Astrocyte (in vitro differentiated cells and primary cell): ENCODE results near the gene BMPR1A. TPM values are rescaled to one million over a fixed set of nuclear protein-coding genes. Genes with fewer than 3 reads are reported as not detected.

Experiments used
- DNase-seq: peaks from one replicate; pipeline ENCODE4 v3.0.0-alpha.2; 2010; ENCODE audit warnings: low read depth
- FAIRE-seq: peaks from 2 replicates; lab custom pipeline; 2011; peaks lifted over from hg19 to GRCh38; lab: Jason Lieb, UNC
- H2AFZ ChIP-seq: 2 replicates; pipeline ENCODE4 v1.6.0; 2012; ENCODE audit warnings: low read depth, low read length, inconsistent platforms
- H3K27ac ChIP-seq: 2 replicates; pipeline ENCODE4 v1.5.1; 2011; ENCODE audit warnings: low read depth, low read length, inconsistent platforms
- H3K27me3 ChIP-seq: 2 replicates; pipeline ENCODE4 v1.6.0; 2011; ENCODE audit warnings: low read length, inconsistent platforms; ENCODE audit not compliant: insufficient read depth
- H3K36me3 ChIP-seq: 2 replicates; pipeline ENCODE4 v1.5.1; 2011; ENCODE audit warnings: low read length, inconsistent platforms; ENCODE audit not compliant: insufficient read depth
- H3K4me1 ChIP-seq: 2 replicates; pipeline ENCODE4 v1.5.1; 2011; ENCODE audit warnings: low read length, inconsistent platforms; ENCODE audit not compliant: insufficient read depth
- H3K4me2 ChIP-seq: 2 replicates; pipeline ENCODE4 v1.6.0; 2012; ENCODE audit warnings: low read length, inconsistent platforms
- H3K4me3 ChIP-seq: 2 replicates; pipeline ENCODE4 v1.5.1; 2011; ENCODE audit warnings: low read depth, mild to moderate bottlenecking, low read length, inconsistent platforms; ENCODE audit not compliant: insufficient read depth
- H3K79me2 ChIP-seq: 2 replicates; pipeline ENCODE4 v1.6.0; 2012; ENCODE audit warnings: mild to moderate bottlenecking, low read length, inconsistent platforms; ENCODE audit not compliant: insufficient read depth
- H3K9ac ChIP-seq: 2 replicates; pipeline ENCODE4 v1.6.0; 2012; ENCODE audit warnings: mild to moderate bottlenecking, low read length, inconsistent platforms
- H3K9me3 ChIP-seq: 2 replicates; pipeline ENCODE4 v1.5.1; 2012; ENCODE audit warnings: low read depth, mild to moderate bottlenecking, low read length, inconsistent platforms; ENCODE audit not compliant: insufficient read depth
- H4K20me1 ChIP-seq: 2 replicates; pipeline ENCODE4 v1.6.0; 2012; ENCODE audit warnings: low read length, inconsistent platforms; ENCODE audit not compliant: insufficient read depth
- H3K27ac Mint-ChIP-seq: one replicate; pipeline ENCODE4 v1.8.0; 2021; ENCODE audit warnings: mild to moderate bottlenecking, mixed read lengths; ENCODE audit not compliant: unreplicated experiment
- H3K27me3 Mint-ChIP-seq: one replicate; pipeline ENCODE4 v1.8.0; 2021; ENCODE audit warnings: low read depth, mixed read lengths; ENCODE audit not compliant: unreplicated experiment
- H3K36me3 Mint-ChIP-seq: one replicate; pipeline ENCODE4 v1.8.0; 2021; ENCODE audit warnings: low read depth, mixed read lengths; ENCODE audit not compliant: unreplicated experiment
- H3K4me1 Mint-ChIP-seq: one replicate; pipeline ENCODE4 v1.8.0; 2021; ENCODE audit warnings: low read depth, mixed read lengths; ENCODE audit not compliant: unreplicated experiment
- H3K4me3 Mint-ChIP-seq: one replicate; pipeline ENCODE4 v1.8.0; 2021; ENCODE audit warnings: mild to moderate bottlenecking, moderate library complexity, mixed read lengths; ENCODE audit not compliant: unreplicated experiment
- H3K9me3 Mint-ChIP-seq: one replicate; pipeline ENCODE4 v1.8.0; 2021; ENCODE audit warnings: mild to moderate bottlenecking, mixed read lengths; ENCODE audit not compliant: unreplicated experiment
- EZH2 ChIP-seq: IDR thresholded peaks from 2 replicates; pipeline ENCODE4 v1.6.1; 2012; ENCODE audit warnings: mild to moderate bottlenecking, low read length, inconsistent platforms; ENCODE audit not compliant: insufficient read depth
- total RNA-seq: library from RNA; stranded (reverse); gene quantifications from 2 replicates; pipeline ENCODE4 v1.2.1, GENCODE V29; 2021
- TF ChIP-seq, protein P1 (sequence below): IDR thresholded peaks from 2 replicates; pipeline ENCODE4 v1.5.1; 2011; ENCODE audit warnings: low read depth, mild to moderate bottlenecking, inconsistent platforms, low read length, moderate library complexity; ENCODE audit not compliant: insufficient read depth

Gene BMPR1A
- total RNA-seq, 1 donor from 2014 or later: 52.2 TPM

GRCh38 chr10:86905429-86905828 is 149.0 kb downstream of the BMPR1A start:
- no peak overlapping the region for H3K27ac ChIP-seq
- FAIRE-seq: no peak
- no peaks in the 10 kb centered on the region for H3K4me1 ChIP-seq
- DNase-seq: no peak
- peaks cover 31% of the 10 kb centered on the region for H3K36me3 ChIP-seq
- no peak for TF ChIP-seq EZH2
- TF ChIP-seq, protein P1, sequence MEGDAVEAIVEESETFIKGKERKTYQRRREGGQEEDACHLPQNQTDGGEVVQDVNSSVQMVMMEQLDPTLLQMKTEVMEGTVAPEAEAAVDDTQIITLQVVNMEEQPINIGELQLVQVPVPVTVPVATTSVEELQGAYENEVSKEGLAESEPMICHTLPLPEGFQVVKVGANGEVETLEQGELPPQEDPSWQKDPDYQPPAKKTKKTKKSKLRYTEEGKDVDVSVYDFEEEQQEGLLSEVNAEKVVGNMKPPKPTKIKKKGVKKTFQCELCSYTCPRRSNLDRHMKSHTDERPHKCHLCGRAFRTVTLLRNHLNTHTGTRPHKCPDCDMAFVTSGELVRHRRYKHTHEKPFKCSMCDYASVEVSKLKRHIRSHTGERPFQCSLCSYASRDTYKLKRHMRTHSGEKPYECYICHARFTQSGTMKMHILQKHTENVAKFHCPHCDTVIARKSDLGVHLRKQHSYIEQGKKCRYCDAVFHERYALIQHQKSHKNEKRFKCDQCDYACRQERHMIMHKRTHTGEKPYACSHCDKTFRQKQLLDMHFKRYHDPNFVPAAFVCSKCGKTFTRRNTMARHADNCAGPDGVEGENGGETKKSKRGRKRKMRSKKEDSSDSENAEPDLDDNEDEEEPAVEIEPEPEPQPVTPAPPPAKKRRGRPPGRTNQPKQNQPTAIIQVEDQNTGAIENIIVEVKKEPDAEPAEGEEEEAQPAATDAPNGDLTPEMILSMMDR: no peak
- no peak overlapping the region for H2AFZ ChIP-seq
- no peaks in the 10 kb centered on the region for H3K27me3 Mint-ChIP-seq
- H4K20me1 ChIP-seq: no peaks in the 10 kb centered on the region
- no peak overlapping the region for H3K4me3 Mint-ChIP-seq
- H3K4me1 Mint-ChIP-seq: no peaks in the 10 kb centered on the region
- peaks cover 3% of the 10 kb centered on the region for H3K9me3 Mint-ChIP-seq
- H3K36me3 Mint-ChIP-seq: peaks cover 24% of the 10 kb centered on the region
- H3K27ac Mint-ChIP-seq: no peak overlapping the region
- H3K9me3 ChIP-seq: peaks cover 3% of the 10 kb centered on the region
- H3K4me3 ChIP-seq: no peak overlapping the region
- H3K4me2 ChIP-seq: no peak overlapping the region
- no peak overlapping the region for H3K9ac ChIP-seq
- H3K27me3 ChIP-seq: no peaks in the 10 kb centered on the region
- no peaks in the 10 kb centered on the region for H3K79me2 ChIP-seq

- Mint-ChIP-seq H3K27me3 (no peaks in the 10 kb centered on the region), H3K9me3 (no peaks in the 10 kb centered on the region), H3K36me3 (peaks cover 10% of the 10 kb centered on the region), H3K4me1 (peaks cover 6% of the 10 kb centered on the region), H3K27ac (no peak overlapping the region), H3K4me3 (no peak overlapping the region)
- peaks cover 9% of the 10 kb centered on the region for H3K4me1 ChIP-seq
- no peak overlapping the region for H3K4me2 ChIP-seq
- FAIRE-seq (no peak), DNase-seq (no peak)
- H3K79me2 ChIP-seq: no peaks in the 10 kb centered on the region
- no peak overlapping the region for H3K4me3 ChIP-seq
- H2AFZ ChIP-seq: no peak overlapping the region
- H3K27me3 ChIP-seq: no peaks in the 10 kb centered on the region
- no peaks in the 10 kb centered on the region for H3K9me3 ChIP-seq
- peaks cover 19% of the 10 kb centered on the region for H3K36me3 ChIP-seq
- no peak overlapping the region for H3K9ac ChIP-seq
- no peak for TF ChIP-seq EZH2
- TF ChIP-seq, protein P1: no peak
- H3K27ac ChIP-seq: no peak overlapping the region
- no peaks in the 10 kb centered on the region for H4K20me1 ChIP-seq
Observed at GRCh38 chr10:86914734-86915133, 158.3 kb downstream of the BMPR1A start.

DNA sequence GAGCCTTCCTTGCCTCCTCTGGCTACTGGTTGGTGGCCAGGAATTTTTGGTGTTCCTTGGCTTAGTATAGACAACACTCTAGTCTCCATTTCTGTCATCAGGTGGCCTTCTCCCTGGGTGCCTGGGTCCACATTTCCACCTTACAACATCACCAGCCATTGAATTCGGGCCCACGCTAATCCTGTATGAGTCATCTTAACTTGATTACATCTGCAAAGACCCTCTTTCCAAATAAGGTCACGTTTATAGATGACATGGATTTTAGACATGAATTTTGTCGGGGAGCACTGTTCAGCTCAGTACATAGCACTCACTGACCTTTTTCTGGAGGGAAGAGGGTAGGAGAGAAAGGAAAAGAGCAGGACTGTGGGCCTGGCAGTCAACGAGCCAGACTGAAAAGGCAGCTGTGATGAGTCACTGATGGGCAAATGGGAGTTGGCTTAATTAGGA is 161.6 kb downstream of the BMPR1A start:
- DNase-seq: peak; percentile 60

More for the DNA sequence above, 161.6 kb downstream of the BMPR1A start:
- Histone ChIP-seq H3K4me3 (no peak overlapping the region), H3K27ac (peak overlapping the region; percentile 13), H3K27me3 (no peaks in the 10 kb centered on the region), H3K9ac (no peak overlapping the region), H3K79me2 (no peaks in the 10 kb centered on the region), H2AFZ (no peak overlapping the region), H3K4me1 (peaks cover 9% of the 10 kb centered on the region), H4K20me1 (no peaks in the 10 kb centered on the region), H3K36me3 (peaks cover 17% of the 10 kb centered on the region), H3K9me3 (no peaks in the 10 kb centered on the region), H3K4me2 (no peak overlapping the region)
- Mint-ChIP-seq H3K4me3 (no peak overlapping the region), H3K27me3 (no peaks in the 10 kb centered on the region), H3K36me3 (peaks cover 7% of the 10 kb centered on the region), H3K27ac (peak overlapping the region; percentile 69), H3K4me1 (peaks cover 6% of the 10 kb centered on the region), H3K9me3 (no peaks in the 10 kb centered on the region)
- TF ChIP-seq EZH2: no peak
- no peak for FAIRE-seq
